GM12878 (cell line): ENCODE measurements around the gene LMLN. TPM values are rescaled to one million over a fixed set of nuclear protein-coding genes. Genes with fewer than 3 reads are reported as not detected.

ENCODE experiments used
- EP300 ChIP-seq, 2 experiments: fragments of 150-350 bp in 1 of 2; IDR thresholded peaks; 2 replicates each; pipeline ENCODE4 v1.6.1; 2011 to 2012; ENCODE audit warnings: low read depth in 2 of 2, low read length in 2 of 2, borderline replicate concordance in 1 of 2, improper control_type of control experiment in 1 of 2, inconsistent platforms in 1 of 2; ENCODE audit not compliant: control insufficient read depth in 1 of 2
- FOS ChIP-seq: IDR thresholded peaks from 3 replicates; pipeline ENCODE4 v1.6.1; 2011; ENCODE audit warnings: borderline replicate concordance; ENCODE audit not compliant: insufficient read length; ENCODE audit errors: extremely low read depth
- HDAC6 ChIP-seq: fragments of 200-600 bp; sonication (generic); IDR thresholded peaks from one replicate; pipeline ENCODE4 v1.8.0; 2017; ENCODE audit warnings: antibody characterized with exemption; ENCODE audit not compliant: unreplicated experiment
- IRF4 ChIP-seq: IDR thresholded peaks from 2 replicates; pipeline ENCODE4 v1.6.1; 2011; ENCODE audit warnings: low read depth, low read length
- KLF5 ChIP-seq: fragments of 450-650 bp; IDR thresholded peaks from 2 replicates; pipeline ENCODE4 v1.6.1; 2014; ENCODE audit warnings: mild to moderate bottlenecking; ENCODE audit not compliant: partially characterized antibody
- MTA2 ChIP-seq: fragments of 450-650 bp; IDR thresholded peaks from 2 replicates; pipeline ENCODE4 v1.6.1; 2016; ENCODE audit warnings: low read depth, mild to moderate bottlenecking, moderate library complexity
- MYB ChIP-seq: fragments of 150-350 bp; IDR thresholded peaks from 2 replicates; pipeline ENCODE4 v1.6.1; 2014; ENCODE audit warnings: mild to moderate bottlenecking, low read depth, low read length, borderline replicate concordance
- NFIC ChIP-seq: IDR thresholded peaks from 2 replicates; pipeline ENCODE4 v1.6.1; 2012; ENCODE audit warnings: low read depth, mild to moderate bottlenecking, inconsistent platforms, low read length, moderate library complexity
- NRF1 ChIP-seq: conservative IDR thresholded peaks from 2 replicates; pipeline ENCODE4 v1.6.1; 2011; ENCODE audit warnings: mild to moderate bottlenecking, low read depth, low read length, improper control_type of control experiment
- RBBP5 ChIP-seq: fragments of 200-600 bp; sonication (generic); conservative IDR thresholded peaks from 2 replicates; pipeline ENCODE4 v1.6.1; 2016
- RFX5 ChIP-seq: IDR thresholded peaks from 2 replicates; pipeline ENCODE4 v1.6.1; 2011; ENCODE audit warnings: low read depth, low read length, improper control_type of control experiment
- SMC3 ChIP-seq: IDR thresholded peaks from 2 replicates; pipeline ENCODE4 v1.6.1; 2011; ENCODE audit warnings: low read length, improper control_type of control experiment, borderline replicate concordance
- TCF3 ChIP-seq: IDR thresholded peaks from 2 replicates; pipeline ENCODE4 v1.6.1; 2012; ENCODE audit warnings: low read depth, mild to moderate bottlenecking, low read length, borderline replicate concordance; ENCODE audit not compliant: insufficient read depth
- TCF7 ChIP-seq: IDR thresholded peaks from 2 replicates; pipeline ENCODE4 v1.6.1; 2014; ENCODE audit warnings: antibody characterized with exemption, borderline replicate concordance
- YY1 ChIP-seq: IDR thresholded peaks from 2 replicates; pipeline ENCODE4 v1.6.1; 2011; ENCODE audit warnings: low read depth, mild to moderate bottlenecking, low read length
- ZNF24 ChIP-seq: fragments of 450-650 bp; IDR thresholded peaks from 2 replicates; pipeline ENCODE4 v1.6.1; 2017; ENCODE audit warnings: antibody characterized with exemption, mild to moderate bottlenecking
- ZZZ3 ChIP-seq: IDR thresholded peaks from 2 replicates; pipeline ENCODE4 v1.6.1; 2011; ENCODE audit warnings: low read depth; ENCODE audit not compliant: control insufficient read depth, insufficient read length
- polyA plus RNA-seq, 11 experiments: library from polyadenylated mRNA; depleted of rRNA in 4 of 11; unstranded in 6 of 11; stranded (reverse) in 5 of 11; fragments of >200 nt; fragmentation: Nextera tagmentation in 4 of 11; fragmentation: Illumina TruSeq in 1 of 11; extraction: Ambion mirVana in 4 of 11; extraction: Trizol in 1 of 11; gene quantifications; 1 replicate in 1 of 11; 2 replicates in 10 of 11; pipeline versions ENCODE4 v1.2.1 to v1.2.3, GENCODE V29; 2011 to 2016; ENCODE audit warnings: inconsistent platforms in 2 of 11, missing spikeins in 2 of 11, low read depth in 1 of 11
- total RNA-seq, 4 experiments: library from RNA; depleted of rRNA in 3 of 4; stranded (reverse); fragments of >200 nt in 3 of 4; fragmentation: Illumina TruSeq in 1 of 4; extraction: Trizol in 1 of 4; gene quantifications; 2 replicates each; pipeline versions ENCODE4 v1.2.1 to v1.2.3, GENCODE V29; 2013 to 2021
- TF ChIP-seq, protein P1 (sequence below): IDR thresholded peaks from 2 replicates; pipeline ENCODE4 v1.6.1; 2011; ENCODE audit warnings: mild to moderate bottlenecking, low read depth, low read length, moderate library complexity; ENCODE audit not compliant: insufficient replicate concordance
- TF ChIP-seq, protein P2 (sequence below): fragments of 450-650 bp; IDR thresholded peaks from 2 replicates; pipeline ENCODE4 v1.6.1; 2016; ENCODE audit warnings: mild to moderate bottlenecking
- TF ChIP-seq, protein P3 (sequence below): fragments of 450-650 bp; formaldehyde crosslinking; IDR thresholded peaks from 2 replicates; pipeline ENCODE4 v1.5.0; 2022; ENCODE audit warnings: mild to moderate bottlenecking, missing genetic modification characterization
- TF ChIP-seq, protein P4 (sequence below): fragments of 450-650 bp; IDR thresholded peaks from 2 replicates; pipeline ENCODE4 v1.6.1; 2018; ENCODE audit warnings: borderline replicate concordance, mild to moderate bottlenecking; ENCODE audit not compliant: partially characterized antibody

LMLN gene
- total and polyA plus RNA-seq, 10 of the 15 experiments (the other 5 are each of a cell fraction or from before 2014, with no cell fraction given): 0.02 to 1.7 (median 0.81) TPM

DNA sequence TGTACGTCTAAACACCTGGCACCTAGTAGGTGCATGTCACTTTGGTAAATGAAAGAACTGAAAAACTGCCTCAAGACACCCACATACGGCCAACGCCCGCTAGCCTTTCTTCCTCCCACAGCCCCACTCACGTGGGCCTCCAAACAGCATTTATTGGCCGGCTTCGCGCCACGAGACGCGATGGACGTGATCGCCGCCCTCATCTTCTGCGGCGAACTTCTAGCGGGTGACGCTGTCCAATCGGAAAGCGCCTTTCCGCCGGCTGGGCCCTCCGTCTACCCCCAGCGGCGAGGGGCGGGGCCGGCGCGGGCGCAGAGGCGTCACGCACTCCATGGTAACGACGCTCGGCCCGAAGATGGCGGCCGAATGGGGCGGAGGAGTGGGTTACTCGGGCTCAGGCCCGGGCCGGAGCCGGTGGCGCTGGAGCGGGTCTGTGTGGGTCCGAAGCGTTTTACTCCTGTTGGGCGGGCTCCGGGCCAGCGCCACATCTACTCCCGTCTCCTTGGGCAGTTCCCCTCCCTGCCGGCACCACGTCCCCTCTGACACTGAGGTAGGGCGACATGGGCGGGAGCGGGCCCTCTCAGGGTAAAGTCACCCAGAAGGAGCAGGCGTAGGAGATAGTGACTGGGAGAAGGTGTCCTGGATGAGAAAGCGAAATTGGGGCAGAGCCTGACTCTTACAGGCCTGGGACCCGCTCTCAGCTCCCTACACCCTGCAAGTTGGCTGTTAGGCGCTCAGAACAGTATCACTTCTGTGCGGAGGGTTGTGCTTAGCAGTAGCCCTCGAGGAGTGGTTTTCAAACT lies at the start of gene LMLN (continued):
- TF ChIP-seq, protein P1, sequence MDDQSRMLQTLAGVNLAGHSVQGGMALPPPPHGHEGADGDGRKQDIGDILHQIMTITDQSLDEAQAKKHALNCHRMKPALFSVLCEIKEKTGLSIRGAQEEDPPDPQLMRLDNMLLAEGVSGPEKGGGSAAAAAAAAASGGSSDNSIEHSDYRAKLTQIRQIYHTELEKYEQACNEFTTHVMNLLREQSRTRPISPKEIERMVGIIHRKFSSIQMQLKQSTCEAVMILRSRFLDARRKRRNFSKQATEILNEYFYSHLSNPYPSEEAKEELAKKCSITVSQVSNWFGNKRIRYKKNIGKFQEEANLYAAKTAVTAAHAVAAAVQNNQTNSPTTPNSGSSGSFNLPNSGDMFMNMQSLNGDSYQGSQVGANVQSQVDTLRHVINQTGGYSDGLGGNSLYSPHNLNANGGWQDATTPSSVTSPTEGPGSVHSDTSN: peak; percentile 50
- TF ChIP-seq RBBP5: no peak
- no peak for TF ChIP-seq MYB
- TF ChIP-seq, protein P2, sequence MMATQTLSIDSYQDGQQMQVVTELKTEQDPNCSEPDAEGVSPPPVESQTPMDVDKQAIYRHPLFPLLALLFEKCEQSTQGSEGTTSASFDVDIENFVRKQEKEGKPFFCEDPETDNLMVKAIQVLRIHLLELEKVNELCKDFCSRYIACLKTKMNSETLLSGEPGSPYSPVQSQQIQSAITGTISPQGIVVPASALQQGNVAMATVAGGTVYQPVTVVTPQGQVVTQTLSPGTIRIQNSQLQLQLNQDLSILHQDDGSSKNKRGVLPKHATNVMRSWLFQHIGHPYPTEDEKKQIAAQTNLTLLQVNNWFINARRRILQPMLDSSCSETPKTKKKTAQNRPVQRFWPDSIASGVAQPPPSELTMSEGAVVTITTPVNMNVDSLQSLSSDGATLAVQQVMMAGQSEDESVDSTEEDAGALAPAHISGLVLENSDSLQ: peak; percentile 87
- TF ChIP-seq HDAC6: no peak
- TF ChIP-seq RFX5: peak; percentile 77; the same call in 1 of the 2 replicates
- TF ChIP-seq YY1: peak; percentile 96
- TF ChIP-seq KLF5: no peak
- no peak for TF ChIP-seq ZNF24
- TF ChIP-seq ZZZ3: no peak
- TF ChIP-seq SMC3: no peak
- no peak for TF ChIP-seq TCF3
- 0 out of 4 replicates have a peak, but pooled peaks of 1 of the 2 experiments have one; percentile 44 for TF ChIP-seq EP300 (IDR thresholded peaks at IDR 0.05; ENCODE audit: borderline replicate concordance in 1 of 2, control insufficient read depth in 1 of 2, low read depth in 2 of 2, low read length in 2 of 2)
- no peak for TF ChIP-seq IRF4
- 0 out of 2 replicates have a peak, but pooled peaks have one; percentile 14 for TF ChIP-seq TCF7
- TF ChIP-seq, protein P3, sequence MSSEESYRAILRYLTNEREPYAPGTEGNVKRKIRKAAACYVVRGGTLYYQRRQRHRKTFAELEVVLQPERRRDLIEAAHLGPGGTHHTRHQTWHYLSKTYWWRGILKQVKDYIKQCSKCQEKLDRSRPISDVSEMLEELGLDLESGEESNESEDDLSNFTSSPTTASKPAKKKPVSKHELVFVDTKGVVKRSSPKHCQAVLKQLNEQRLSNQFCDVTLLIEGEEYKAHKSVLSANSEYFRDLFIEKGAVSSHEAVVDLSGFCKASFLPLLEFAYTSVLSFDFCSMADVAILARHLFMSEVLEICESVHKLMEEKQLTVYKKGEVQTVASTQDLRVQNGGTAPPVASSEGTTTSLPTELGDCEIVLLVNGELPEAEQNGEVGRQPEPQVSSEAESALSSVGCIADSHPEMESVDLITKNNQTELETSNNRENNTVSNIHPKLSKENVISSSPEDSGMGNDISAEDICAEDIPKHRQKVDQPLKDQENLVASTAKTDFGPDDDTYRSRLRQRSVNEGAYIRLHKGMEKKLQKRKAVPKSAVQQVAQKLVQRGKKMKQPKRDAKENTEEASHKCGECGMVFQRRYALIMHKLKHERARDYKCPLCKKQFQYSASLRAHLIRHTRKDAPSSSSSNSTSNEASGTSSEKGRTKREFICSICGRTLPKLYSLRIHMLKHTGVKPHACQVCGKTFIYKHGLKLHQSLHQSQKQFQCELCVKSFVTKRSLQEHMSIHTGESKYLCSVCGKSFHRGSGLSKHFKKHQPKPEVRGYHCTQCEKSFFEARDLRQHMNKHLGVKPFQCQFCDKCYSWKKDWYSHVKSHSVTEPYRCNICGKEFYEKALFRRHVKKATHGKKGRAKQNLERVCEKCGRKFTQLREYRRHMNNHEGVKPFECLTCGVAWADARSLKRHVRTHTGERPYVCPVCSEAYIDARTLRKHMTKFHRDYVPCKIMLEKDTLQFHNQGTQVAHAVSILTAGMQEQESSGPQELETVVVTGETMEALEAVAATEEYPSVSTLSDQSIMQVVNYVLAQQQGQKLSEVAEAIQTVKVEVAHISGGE: no peak
- TF ChIP-seq, protein P4, sequence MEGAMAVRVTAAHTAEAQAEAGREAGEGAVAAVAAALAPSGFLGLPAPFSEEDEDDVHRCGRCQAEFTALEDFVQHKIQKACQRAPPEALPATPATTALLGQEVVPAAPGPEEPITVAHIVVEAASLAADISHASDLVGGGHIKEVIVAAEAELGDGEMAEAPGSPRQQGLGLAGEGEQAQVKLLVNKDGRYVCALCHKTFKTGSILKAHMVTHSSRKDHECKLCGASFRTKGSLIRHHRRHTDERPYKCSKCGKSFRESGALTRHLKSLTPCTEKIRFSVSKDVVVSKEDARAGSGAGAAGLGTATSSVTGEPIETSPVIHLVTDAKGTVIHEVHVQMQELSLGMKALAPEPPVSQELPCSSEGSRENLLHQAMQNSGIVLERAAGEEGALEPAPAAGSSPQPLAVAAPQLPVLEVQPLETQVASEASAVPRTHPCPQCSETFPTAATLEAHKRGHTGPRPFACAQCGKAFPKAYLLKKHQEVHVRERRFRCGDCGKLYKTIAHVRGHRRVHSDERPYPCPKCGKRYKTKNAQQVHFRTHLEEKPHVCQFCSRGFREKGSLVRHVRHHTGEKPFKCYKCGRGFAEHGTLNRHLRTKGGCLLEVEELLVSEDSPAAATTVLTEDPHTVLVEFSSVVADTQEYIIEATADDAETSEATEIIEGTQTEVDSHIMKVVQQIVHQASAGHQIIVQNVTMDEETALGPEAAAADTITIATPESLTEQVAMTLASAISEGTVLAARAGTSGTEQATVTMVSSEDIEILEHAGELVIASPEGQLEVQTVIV: no peak
- TF ChIP-seq MTA2: no peak
- TF ChIP-seq NRF1: peak; percentile 25; the same call in 1 of the 2 replicates
- TF ChIP-seq NFIC: no peak
- peak; percentile 63 for TF ChIP-seq FOS
